Measurements from ENCODE around the gene MED7.

Gene MED7

DNA sequence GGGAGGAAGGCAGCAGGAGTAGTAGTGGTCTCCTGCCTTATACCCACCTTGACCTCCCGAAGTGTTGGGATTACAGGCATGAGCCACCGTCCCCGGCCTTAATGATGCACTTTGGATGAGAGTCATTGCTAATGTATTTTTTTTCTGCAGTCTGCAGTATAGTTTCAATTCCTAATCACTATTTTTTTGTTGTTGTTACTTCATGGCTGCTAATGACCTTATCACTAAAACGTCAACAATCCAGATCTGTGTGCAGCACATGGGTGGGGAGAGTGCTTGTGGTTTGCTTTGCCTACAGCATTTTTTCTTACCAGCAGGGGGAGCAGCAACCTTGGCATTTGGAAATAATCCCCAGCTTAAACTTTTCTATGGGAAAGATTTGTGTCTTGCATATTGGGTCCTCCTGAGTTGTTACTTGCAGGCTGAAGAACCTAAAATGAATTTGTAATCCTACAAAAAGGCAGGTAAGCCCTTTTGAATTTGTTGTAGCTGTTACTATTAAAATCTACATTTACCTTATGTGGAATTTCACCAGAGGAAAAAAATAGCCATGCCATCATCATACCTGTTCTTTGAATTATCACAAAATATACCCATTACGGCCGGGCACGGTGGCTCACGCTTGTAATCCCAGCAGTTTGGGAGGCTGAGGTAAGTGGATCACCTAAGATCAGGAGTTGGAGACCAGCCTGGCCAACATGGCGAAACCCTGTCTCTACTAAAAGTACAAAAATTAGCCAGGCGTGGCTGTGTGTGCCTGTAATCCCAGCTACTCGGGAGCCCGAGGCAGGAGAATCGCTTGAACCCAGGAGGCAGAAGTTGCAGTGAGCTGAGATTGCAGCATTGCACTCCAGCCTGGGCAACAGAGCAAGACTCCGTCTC lies 6.3 kb upstream of the MED7 start:
- DNase-seq = peak; percentile 74

DNA sequence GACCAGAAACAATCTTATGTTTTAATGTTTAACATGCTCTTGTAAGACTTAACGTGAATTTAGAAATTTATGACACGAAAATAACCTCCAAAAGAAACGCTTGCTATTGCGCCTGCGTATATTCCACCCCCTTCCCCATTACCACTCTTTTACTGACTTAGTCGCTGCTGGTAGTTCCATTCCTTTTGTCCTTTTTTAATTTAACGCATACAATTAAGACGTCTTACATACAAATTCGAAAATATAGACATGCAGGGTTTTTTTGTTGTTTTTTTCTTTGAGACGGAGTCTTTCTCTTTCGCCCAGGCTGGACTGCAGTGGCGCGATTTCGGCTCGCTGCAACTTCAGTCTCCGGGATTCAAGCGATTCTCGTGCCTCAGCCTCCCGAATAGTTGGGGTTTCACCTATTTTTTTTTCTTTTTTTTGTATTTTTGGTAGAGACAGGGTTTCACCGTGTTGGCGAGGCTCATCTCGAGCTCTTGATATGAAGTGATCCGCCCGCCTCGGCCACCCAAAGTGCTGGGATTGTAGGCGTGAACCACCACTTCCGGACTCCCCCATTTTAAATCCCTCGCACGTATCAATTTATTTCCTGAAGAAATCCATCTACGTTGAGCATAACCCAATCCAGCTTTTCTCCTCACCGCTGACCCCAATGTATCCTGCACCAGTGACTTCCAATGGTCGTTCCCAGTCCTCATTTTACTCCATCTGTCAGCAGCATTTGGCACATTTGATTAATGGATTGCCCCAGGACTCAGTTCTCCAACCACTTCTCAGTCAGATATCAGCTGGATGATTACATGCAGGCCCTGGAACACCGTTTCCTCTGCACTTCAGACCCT lies 684 bp upstream of the MED7 start:
- H3K27me3 Mint-ChIP-seq = no peaks in the 10 kb centered on the region
- H3K4me1 Mint-ChIP-seq (ENCODE audit: low read depth) = peaks cover 50% of the 10 kb centered on the region
- H3K9me3 Mint-ChIP-seq = no peaks in the 10 kb centered on the region
- peaks cover 46% of the 10 kb centered on the region for H3K36me3 Mint-ChIP-seq (ENCODE audit: low read depth)
- peak; percentile 67 for DNase-seq
- peak overlapping the region; percentile 96 for H3K4me3 Mint-ChIP-seq
- peak overlapping the region; percentile 98 for H3K27ac Mint-ChIP-seq

More for the DNA sequence above, 6.3 kb upstream of the MED7 start:
- Mint-ChIP-seq H3K9me3 (no peaks in the 10 kb centered on the region), H3K4me1 (ENCODE audit: low read depth) (peaks cover 52% of the 10 kb centered on the region), H3K27ac (peak overlapping the region; percentile 88), H3K27me3 (no peaks in the 10 kb centered on the region), H3K36me3 (ENCODE audit: low read depth) (no peaks in the 10 kb centered on the region), H3K4me3 (no peak overlapping the region)

DNA sequence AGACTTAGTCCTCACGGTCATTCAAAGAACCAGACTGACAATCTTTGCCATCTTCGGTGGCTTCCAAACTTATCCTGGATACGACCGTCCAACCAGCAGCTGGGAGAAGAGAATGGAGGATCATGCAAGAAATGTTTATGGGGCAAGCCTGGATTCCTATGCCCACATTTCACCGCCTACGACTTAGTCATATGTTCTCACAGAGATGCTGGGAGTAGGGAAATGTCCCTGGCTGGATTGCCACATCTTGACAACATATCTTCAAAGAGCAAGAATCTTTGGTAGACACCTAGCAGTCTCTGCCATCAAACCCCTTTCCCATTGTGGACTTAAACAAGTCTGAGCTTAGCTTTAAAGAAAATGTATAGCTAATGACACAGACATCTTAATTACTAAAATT lies 5.0 kb downstream of the MED7 start:
- Mint-ChIP-seq H3K27ac (peak overlapping the region; percentile 77), H3K4me3 (no peak overlapping the region), H3K4me1 (ENCODE audit: low read depth) (peaks cover 73% of the 10 kb centered on the region), H3K9me3 (no peaks in the 10 kb centered on the region), H3K36me3 (ENCODE audit: low read depth) (peaks cover 65% of the 10 kb centered on the region), H3K27me3 (no peaks in the 10 kb centered on the region)
- DNase-seq = no peak

DNA sequence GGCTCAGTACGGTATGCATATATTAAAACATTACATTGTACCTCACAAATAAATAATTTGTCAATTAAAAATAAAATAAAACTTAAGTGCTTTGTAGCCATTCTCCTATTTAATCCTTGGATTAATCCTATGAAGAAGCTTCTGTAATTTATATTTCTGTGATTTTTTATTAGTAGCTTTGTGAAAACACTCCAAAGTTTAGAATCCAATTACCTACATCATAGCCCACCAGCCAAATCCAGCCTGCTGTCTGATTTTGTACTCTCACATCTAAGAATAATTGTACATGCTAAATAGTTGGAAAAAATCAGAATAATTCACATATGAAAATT lies 10.4 kb downstream of the MED7 start:
- peaks cover 43% of the 10 kb centered on the region for H3K4me1 Mint-ChIP-seq (ENCODE audit: low read depth)
- no peak overlapping the region for H3K27ac Mint-ChIP-seq
- no peak overlapping the region for H3K4me3 Mint-ChIP-seq
- no peaks in the 10 kb centered on the region for H3K9me3 Mint-ChIP-seq
- H3K27me3 Mint-ChIP-seq = no peaks in the 10 kb centered on the region
- peaks cover 12% of the 10 kb centered on the region for H3K36me3 Mint-ChIP-seq (ENCODE audit: low read depth)
- no peak for DNase-seq

DNA sequence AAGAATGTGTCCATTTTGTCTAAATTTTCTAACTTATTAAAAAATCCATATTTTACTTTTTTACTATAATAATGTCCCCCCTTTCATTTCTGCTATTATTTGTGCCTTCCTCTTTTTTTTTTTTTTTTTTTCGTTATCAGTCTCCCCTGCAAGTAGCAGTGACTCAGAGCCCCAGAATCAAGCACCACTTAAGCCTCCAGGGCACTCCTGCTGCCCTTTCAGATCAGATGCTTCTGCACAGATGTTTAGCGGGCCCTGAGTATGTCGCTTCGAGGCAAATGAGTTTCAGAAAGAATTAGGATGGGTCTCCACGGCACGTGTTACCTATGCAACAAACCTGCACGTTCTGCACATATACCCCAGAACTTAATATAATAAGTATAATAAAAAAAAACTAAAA lies 11.7 kb downstream of the MED7 start:
- DNase-seq = no peak
- no peak overlapping the region for H3K27ac Mint-ChIP-seq
- H3K27me3 Mint-ChIP-seq = no peaks in the 10 kb centered on the region
- H3K9me3 Mint-ChIP-seq = no peaks in the 10 kb centered on the region
- peaks cover 34% of the 10 kb centered on the region for H3K4me1 Mint-ChIP-seq (ENCODE audit: low read depth)
- no peak overlapping the region for H3K4me3 Mint-ChIP-seq
- peaks cover 1% of the 10 kb centered on the region for H3K36me3 Mint-ChIP-seq (ENCODE audit: low read depth)

DNA sequence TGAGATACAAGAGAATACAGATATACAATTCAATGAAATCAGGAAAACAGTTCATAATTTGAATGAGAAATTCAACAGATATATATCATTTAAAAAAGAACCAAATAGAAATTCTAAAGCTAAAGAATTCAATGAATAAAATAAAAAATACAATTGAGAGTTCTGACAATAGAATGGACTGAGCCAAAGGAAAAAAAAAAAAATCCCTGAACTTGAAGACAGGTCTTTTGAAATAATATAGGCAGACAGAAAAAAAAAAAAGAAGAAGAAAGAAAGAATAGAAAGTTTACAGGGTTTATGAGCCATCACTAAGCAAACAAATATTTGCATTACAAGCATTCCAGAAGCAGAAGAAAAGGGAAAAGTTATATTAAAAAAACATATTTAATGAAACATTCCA lies 21.0 kb downstream of the MED7 start:
- DNase-seq = no peak
- H3K4me1 Mint-ChIP-seq (ENCODE audit: low read depth) = peaks cover 6% of the 10 kb centered on the region
- no peaks in the 10 kb centered on the region for H3K27me3 Mint-ChIP-seq
- H3K9me3 Mint-ChIP-seq = peaks cover 14% of the 10 kb centered on the region
- H3K36me3 Mint-ChIP-seq (ENCODE audit: low read depth) = no peaks in the 10 kb centered on the region
- no peak overlapping the region for H3K27ac Mint-ChIP-seq
- no peak overlapping the region for H3K4me3 Mint-ChIP-seq

DNA sequence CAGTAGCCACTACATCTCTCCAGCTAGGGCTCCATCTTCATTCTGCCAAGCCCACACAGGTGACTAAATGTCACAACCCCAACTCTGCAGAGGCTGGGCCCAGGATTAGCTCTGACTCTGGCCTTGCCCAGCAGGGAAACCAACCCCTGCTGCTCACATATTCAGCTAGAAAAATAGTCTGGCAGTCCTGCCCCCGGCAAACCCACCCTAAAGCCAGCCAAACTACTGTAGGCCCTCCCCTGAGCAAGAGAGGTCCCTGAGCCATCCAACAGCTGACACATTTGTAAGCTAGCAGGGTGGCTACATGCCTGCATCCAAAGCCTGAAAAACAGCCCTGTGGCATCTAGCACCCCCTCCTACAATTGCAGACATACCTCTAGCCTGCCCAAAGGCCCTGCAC lies 22.6 kb downstream of the MED7 start:
- peaks cover 14% of the 10 kb centered on the region for H3K9me3 Mint-ChIP-seq
- H3K27ac Mint-ChIP-seq = no peak overlapping the region
- no peaks in the 10 kb centered on the region for H3K36me3 Mint-ChIP-seq (ENCODE audit: low read depth)
- no peaks in the 10 kb centered on the region for H3K27me3 Mint-ChIP-seq
- DNase-seq = no peak
- H3K4me1 Mint-ChIP-seq (ENCODE audit: low read depth) = peaks cover 20% of the 10 kb centered on the region
- H3K4me3 Mint-ChIP-seq = no peak overlapping the region

DNA sequence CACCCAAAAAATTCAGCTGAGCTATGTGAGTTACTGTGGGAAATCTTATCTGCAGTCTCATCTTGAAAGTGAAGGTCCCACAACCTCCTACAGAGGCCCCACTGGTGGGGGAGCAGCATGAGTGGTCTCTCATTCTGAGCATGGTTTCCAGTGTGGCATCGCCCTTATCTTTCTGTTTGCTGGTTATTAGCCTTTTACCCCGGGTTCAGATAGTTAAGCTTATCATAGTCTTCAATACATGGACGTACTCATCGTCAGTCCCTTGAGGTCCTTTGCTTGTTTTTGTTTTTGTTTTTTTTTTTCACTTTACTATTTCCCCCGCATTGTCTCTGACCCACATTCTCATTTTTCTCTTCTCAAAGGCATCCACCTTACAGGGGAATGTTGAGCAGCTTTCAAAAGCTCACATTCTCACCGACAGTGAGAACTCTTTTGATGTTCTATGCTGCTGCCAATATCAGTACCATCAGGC lies 26.1 kb downstream of the MED7 start:
- H3K27me3 Mint-ChIP-seq = no peaks in the 10 kb centered on the region
- peaks cover 34% of the 10 kb centered on the region for H3K4me1 Mint-ChIP-seq (ENCODE audit: low read depth)
- peak overlapping the region; percentile 83 for H3K27ac Mint-ChIP-seq
- no peak for DNase-seq
- H3K4me3 Mint-ChIP-seq = peak overlapping the region; percentile 38
- peaks cover 5% of the 10 kb centered on the region for H3K9me3 Mint-ChIP-seq
- H3K36me3 Mint-ChIP-seq (ENCODE audit: low read depth) = no peaks in the 10 kb centered on the region

DNA sequence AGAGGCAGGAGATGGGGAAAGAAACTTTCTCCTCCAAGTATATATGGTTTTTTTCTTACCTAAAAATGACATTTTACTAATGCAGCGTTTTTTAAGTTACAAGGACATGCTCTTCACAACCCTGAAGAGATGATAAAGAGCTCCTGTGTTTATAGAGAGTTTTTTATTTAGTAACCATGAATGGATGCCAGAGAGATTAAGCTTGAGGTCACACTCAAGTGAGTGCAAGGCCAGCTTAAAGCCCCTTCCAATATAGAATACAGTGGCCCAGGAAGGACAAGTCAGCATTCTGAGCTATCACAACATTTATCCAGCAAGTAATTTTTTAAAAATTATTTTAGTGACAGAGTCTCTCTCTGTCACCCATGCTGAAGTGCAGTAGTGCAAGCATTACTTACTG lies 27.2 kb downstream of the MED7 start:
- H3K27ac Mint-ChIP-seq = no peak overlapping the region
- H3K27me3 Mint-ChIP-seq = no peaks in the 10 kb centered on the region
- no peak overlapping the region for H3K4me3 Mint-ChIP-seq

DNA sequence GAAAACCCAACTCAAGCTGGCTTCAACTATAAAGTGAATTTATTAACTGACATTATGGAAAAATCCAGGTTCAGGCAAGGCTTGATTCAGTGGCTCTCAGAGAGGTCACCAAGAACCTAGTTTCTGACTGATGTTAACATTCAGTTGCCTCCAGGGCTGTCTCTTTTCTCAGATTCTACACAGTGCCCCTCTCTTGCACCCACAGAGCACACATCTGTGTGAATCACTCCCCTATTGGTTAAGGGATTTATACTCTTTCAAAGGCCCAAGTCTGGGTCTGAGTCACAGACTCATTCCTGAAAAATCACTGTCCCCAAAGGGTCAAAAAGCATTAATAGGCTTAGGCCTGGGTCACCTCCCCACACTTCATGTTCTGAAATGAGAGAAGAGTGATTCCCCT lies 27.7 kb downstream of the MED7 start:
- Mint-ChIP-seq H3K27ac (no peak overlapping the region), H3K4me3 (no peak overlapping the region), H3K9me3 (no peaks in the 10 kb centered on the region), H3K4me1 (ENCODE audit: low read depth) (peaks cover 39% of the 10 kb centered on the region), H3K36me3 (ENCODE audit: low read depth) (no peaks in the 10 kb centered on the region), H3K27me3 (no peaks in the 10 kb centered on the region)
- no peak for DNase-seq

More for the DNA sequence above, 27.2 kb downstream of the MED7 start:
- no peaks in the 10 kb centered on the region for H3K9me3 Mint-ChIP-seq
- no peaks in the 10 kb centered on the region for H3K36me3 Mint-ChIP-seq (ENCODE audit: low read depth)
- DNase-seq = no peak
- H3K4me1 Mint-ChIP-seq (ENCODE audit: low read depth) = peaks cover 37% of the 10 kb centered on the region

DNA sequence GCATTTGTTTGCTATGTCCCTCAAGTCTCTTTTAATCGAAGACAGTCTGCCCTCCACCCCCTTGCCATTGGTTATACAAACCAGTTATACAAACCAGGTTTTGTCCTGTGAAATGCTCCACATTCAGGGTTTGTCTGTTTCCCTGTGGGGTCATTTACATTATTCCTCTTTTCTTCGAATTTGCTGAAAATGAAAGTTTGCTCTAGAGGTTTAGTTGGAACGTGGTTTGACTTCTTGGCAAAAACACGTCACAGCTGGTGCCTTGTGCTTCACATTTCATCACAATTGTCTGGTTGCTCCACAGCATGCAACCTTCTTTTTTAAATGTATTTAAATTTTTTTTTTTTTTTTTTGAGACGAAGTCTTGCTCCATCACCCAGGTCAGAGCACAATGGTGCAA lies 29.7 kb downstream of the MED7 start:
- H3K4me3 Mint-ChIP-seq = no peak overlapping the region

DNA sequence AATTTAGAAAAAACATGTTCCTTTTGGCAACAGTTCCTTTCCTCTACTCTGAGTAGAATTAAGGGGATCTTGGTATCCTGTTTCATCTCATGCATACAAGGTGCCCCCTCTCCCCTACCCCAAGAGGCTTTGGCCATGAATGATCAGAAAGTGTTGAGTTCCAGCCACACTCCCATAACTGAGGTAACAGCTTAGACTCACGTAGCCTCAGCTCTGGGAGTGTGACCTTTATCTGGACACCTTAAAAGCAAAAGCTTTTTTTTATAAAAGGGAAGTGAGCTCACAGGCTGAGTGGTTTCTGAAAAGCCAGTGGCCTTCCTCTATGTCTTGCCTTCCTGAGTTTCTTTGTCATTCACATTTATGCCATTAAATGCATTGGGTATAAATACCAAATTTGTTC lies 32.9 kb downstream of the MED7 start:
- Mint-ChIP-seq H3K4me3 (peak overlapping the region; percentile 76), H3K27me3 (no peaks in the 10 kb centered on the region), H3K27ac (peak overlapping the region; percentile 89), H3K36me3 (ENCODE audit: low read depth) (peaks cover 15% of the 10 kb centered on the region), H3K4me1 (ENCODE audit: low read depth) (peaks cover 60% of the 10 kb centered on the region), H3K9me3 (no peaks in the 10 kb centered on the region)
- no peak for DNase-seq

More for the DNA sequence above, 29.7 kb downstream of the MED7 start:
- Mint-ChIP-seq H3K36me3 (ENCODE audit: low read depth) (no peaks in the 10 kb centered on the region), H3K27me3 (no peaks in the 10 kb centered on the region), H3K9me3 (no peaks in the 10 kb centered on the region), H3K4me1 (ENCODE audit: low read depth) (peaks cover 58% of the 10 kb centered on the region), H3K27ac (no peak overlapping the region)
- no peak for DNase-seq

DNA sequence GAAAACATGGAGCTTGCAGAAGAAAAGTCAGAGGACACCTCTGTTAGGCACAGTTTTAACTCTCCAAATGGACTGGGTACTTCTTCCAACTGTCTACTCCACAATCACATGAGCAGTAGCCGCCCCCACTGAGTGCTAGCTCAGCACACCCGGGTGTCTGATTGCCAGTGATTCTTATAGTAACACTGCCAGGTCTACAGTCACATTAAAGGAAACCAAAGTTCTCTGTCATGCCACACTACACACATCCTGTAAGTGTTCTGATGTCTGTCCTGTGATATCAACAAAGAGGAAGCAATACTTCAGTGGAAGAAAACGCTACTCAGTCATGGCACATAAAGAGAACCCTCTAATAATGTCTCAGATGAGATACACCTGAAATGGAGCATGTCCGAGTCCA lies 33.7 kb downstream of the MED7 start, which contains the start of gene HAVCR2:
Gene HAVCR2, minus strand, starts transcription at position 69 of the 400 bp plus-strand sequence. Its CDS starts 61 bp downstream, at position 8.
- Mint-ChIP-seq H3K27ac (peak within 1 kb of the TSS; percentile 89), H3K4me3 (peak within 1 kb of the TSS; percentile 76), H3K36me3 (ENCODE audit: low read depth) (peaks cover 17% of the 10 kb centered on the region), H3K27me3 (no peaks in the 10 kb centered on the region), H3K9me3 (no peaks in the 10 kb centered on the region), H3K4me1 (ENCODE audit: low read depth) (peaks cover 61% of the 10 kb centered on the region)
- DNase-seq = peak; percentile 61

DNA sequence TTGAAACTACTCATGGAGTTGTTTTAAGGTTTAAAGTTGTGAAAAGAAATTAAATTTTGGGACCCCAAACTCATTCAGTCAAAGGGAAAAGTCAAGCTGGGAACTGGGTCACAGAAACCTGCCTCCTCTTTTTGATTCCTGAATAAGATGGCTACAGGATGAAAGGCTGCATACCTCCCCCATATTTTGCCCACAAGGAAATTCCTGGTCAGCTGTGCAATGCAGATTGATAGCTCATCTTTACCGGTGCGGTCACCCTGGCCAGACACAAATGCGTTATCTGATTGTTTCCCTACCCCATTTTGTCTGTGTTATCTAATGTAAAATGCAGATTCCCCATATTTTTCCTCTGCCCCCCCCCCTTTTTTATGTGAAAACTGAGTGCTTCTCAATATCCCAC lies 35.2 kb downstream of the MED7 start:
- Mint-ChIP-seq H3K27ac (peak overlapping the region; percentile 89), H3K4me1 (ENCODE audit: low read depth) (peaks cover 55% of the 10 kb centered on the region), H3K36me3 (ENCODE audit: low read depth) (peaks cover 20% of the 10 kb centered on the region), H3K4me3 (peak overlapping the region; percentile 71), H3K9me3 (no peaks in the 10 kb centered on the region), H3K27me3 (no peaks in the 10 kb centered on the region)
- DNase-seq = no peak

All from activated T-cell treated with anti-CD3 and anti-CD28 coated beads, Interleukin-2, amount 50 U/mL, for 24 hours (primary cell).